Activated gamma-delta T cell treated with anti-CD3 and anti-CD28 coated beads, Interleukin-2, amount 50 U/mL, for 16 hours (primary cell): Measurements from ENCODE around the gene OR13C8.
"Not testable (repeated sequence)": the region's sequence is repeated elsewhere in the genome, so short reads cannot be mapped to it uniquely, and the experiment has no call there.

Experiments
- DNase-seq: peaks from one replicate; pipeline ENCODE4 v3.0.0-alpha.2; 2020; ENCODE audit warnings: low read depth

OR13C8 gene, protein sequence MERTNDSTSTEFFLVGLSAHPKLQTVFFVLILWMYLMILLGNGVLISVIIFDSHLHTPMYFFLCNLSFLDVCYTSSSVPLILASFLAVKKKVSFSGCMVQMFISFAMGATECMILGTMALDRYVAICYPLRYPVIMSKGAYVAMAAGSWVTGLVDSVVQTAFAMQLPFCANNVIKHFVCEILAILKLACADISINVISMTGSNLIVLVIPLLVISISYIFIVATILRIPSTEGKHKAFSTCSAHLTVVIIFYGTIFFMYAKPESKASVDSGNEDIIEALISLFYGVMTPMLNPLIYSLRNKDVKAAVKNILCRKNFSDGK

DNA sequence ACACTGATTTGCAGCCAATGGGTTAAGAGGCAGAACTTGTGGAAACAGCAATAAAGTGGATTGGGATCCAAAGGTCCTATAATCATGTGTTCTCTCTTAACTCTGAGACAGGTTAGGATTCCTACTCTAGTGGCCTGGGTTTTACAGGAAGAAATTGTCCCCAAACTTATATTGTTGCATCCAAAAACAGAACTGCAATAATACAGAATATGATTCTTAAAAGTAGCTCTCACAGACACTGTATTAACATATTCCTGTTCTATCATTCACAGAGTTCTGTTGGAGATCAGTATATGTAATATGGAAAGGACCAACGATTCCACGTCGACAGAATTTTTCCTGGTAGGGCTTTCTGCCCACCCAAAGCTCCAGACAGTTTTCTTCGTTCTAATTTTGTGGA is at the start of gene OR13C8:
Gene OR13C8, plus strand, starts transcription at position 301 of the 400 bp plus-strand sequence. Its CDS starts 0 bp downstream, at position 301.
- no peak for DNase-seq

DNA sequence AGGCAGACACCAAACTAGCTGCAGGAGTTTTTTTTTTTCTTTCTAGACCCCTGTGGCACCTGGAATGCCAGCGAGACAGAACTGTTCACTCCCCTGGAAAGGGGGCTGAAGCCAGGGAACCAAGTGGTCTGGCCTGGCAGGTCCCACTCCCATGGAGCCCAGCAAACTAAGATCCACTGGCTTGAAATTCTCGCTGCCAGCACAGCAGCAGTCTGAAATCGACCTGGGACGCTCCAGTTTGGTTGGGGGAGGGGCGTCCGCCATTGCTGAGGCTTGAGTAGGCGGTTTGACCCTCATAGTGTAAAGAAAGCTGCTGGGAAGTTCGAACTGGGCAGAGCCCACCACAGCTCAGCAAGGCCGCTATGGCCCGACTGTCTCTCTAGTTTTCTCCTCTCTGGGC is 48.7 kb upstream of the OR13C8 start:
- DNase-seq = not testable (repeated sequence)

GRCh38 chr9:104527109-104527508 is 41.9 kb upstream of the OR13C8 start, which contains the start of gene OR13C4:
Gene OR13C4, minus strand, starts transcription at chr9:104527209. Its CDS starts 0 bp downstream, at chr9:104527209.
- DNase-seq = no peak

DNA sequence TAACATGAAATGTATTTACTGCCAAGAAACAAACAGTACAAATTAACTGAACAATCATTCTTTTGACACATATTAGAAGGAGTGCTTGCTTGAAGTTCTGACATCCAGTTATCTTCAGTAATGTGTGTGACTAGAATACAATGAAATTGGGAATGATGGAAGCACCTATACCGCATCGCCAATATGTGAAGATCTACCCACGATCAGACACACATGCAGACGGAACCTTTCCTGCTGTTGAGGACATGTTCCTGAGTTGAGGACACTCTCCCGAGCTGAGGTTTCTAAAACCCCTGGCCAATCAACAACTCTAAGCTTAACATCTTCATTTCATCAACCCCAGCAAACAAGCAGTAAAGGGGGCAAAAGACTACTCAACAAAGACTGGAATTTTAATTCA is 32.2 kb upstream of the OR13C8 start, which contains the start of gene OR13C3:
Gene OR13C3, minus strand, starts transcription at position 101 of the 400 bp plus-strand sequence. CDS start 133 bp downstream, outside the sequence.
- no peak for DNase-seq

DNA sequence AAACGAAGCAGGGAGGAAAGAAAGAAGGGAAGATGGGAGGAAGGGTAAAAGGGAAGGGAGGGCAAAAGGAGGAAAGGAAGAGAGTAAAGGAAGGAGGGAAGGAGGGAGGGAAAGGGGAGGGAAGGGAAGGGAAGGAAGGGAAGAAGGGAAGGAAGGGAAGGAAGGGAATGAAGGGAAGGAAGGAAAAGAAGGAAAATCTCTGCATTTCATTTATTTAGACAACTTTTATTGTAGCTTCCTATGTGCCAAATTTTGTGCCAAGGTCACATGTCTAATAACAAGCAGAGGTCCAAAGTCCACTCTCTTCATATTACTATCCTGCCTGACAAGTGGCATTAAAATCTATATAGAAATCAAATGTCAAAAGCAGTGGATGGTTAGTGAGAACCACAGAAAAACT is 29.7 kb upstream of the OR13C8 start:
- no peak for DNase-seq

GRCh38 chr9:104544644-104545043 is 24.3 kb upstream of the OR13C8 start:
- no peak for DNase-seq

- no peak for DNase-seq
Observed at GRCh38 chr9:104553261-104553660, 15.7 kb upstream of the OR13C8 start.

DNA sequence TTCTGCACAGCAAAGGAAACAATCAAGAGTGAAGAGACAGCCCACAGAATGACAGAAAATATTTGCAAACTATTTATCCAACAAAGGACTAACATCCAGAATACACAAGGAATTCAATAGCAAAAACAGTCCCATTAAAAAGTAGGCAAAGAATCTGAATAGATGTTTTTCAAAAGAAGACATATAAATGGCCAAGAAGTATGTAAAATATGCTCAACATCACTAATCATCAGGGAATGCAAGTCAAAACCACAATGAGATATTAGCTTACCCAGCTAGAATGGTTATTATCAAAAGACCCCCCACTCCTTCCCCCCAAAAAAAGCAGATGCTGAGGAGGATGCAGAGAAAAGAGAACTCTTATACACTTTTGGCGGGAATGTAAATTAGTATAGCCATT is 13.4 kb upstream of the OR13C8 start:
- no peak for DNase-seq

DNA sequence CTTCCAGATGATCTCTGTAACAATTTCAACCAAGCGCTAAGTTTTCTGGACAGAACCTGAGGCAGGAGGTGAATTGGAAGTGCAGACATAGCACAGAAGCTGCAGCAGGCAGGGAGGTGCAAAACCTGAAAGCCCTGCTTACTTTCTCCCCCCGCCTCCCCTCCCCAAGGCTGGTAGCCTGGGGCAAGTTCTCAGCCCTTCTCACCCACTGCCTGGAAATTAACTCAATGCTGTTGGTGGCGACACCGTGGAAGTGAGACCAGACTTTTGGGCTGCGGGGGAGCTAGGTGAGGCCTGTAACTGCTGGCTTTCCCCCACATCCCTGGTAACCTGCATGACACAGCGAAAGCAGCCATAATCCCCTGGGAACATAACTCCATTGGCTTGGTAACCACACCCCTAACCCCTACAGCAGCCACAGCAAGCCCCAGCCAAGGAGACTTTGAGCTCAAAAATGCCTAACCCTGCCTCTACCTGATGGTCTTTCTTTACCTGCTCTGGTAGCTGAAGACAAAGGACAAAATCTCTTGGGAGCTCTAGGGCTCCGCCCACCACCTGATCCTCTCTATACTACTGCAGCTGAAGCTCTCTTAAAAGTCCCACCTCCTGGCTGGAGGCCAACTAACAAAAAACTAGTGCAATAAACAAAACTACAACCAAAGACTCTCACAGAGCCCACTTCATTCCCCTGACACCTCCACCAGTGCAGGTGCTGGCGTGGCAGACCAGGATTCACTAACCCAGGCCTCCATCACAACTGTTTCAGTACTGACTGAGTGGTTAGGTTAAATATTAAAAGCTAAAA is 11.9 kb upstream of the OR13C8 start:
- no peak for DNase-seq

- no peak for DNase-seq
Observed at GRCh38 chr9:104564358-104564757, 4.6 kb upstream of the OR13C8 start.

GRCh38 chr9:104572612-104573011 is 3.6 kb downstream of the OR13C8 start:
- no peak for DNase-seq

- no peak for DNase-seq
Observed at GRCh38 chr9:104575456-104575855, 6.5 kb downstream of the OR13C8 start.

GRCh38 chr9:104577263-104577662 is 8.3 kb downstream of the OR13C8 start:
- DNase-seq = no peak

GRCh38 chr9:104580562-104580961 is 11.6 kb downstream of the OR13C8 start:
- no peak for DNase-seq

DNA sequence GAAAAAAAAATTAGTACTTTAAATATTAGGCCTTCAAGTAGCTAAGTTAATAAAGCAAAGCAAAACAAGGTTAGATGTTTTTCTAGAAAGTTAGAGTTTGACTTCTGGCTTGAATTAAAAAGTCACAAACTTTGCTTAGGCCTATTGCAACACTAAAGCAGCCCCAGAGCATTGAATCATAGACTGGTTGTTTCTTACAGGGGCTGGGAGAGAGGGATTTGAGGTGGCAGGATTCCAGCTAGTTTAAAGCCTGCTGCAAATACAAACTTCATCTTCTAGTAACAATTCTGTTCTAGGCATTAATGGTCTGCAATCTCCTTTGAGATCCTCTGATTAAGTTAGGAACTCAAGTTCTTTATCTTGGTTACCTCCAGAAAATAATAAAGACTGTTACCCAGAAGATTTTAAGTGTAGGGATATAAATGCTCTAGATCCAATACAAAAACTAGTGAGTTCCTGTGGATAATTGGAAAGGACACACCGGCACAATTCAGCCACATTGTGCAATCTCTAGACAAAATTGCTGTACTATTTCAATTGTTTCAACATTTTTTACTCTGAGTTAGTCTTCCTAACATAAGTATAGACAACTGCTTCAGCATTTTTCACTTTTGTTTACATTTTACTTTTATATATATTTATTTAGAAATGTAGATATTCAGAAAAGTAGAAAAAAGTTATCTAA is 17.7 kb downstream of the OR13C8 start:
- DNase-seq = no peak

GRCh38 chr9:104589626-104590025 is 20.7 kb downstream of the OR13C8 start:
- no peak for DNase-seq

GRCh38 chr9:104598749-104599148 is 29.8 kb downstream of the OR13C8 start:
- not testable (repeated sequence) for DNase-seq

- DNase-seq = not testable (repeated sequence)
Observed at GRCh38 chr9:104599313-104599712, 30.3 kb downstream of the OR13C8 start, which contains the start of gene OR13C5. Gene OR13C5, minus strand, starts transcription at chr9:104599413. Its CDS starts 0 bp downstream, at chr9:104599413.

GRCh38 chr9:104604801-104605200 is 35.8 kb downstream of the OR13C8 start:
- DNase-seq = no peak

DNA sequence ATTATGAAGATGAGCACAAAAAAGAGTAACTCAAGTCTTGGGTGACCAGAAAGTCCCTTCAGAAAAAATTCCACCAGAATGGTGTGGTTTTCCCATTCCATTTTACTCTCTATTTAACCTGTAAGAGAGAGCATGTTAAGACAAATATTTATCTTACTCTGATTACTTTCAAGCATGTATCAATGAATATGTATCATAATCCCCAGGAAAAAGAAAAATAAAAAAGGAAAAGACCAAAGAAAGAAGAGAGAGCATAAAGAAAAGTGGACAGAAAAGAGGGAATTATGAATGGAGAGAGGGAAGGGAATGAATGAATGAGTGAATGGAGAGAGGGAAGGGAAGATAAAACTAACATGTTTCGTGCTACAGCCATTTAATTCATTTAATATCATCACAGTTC is 36.6 kb downstream of the OR13C8 start, which contains the start of gene OR13C2:
Gene OR13C2, minus strand, starts transcription at position 101 of the 400 bp plus-strand sequence. Its CDS starts 0 bp downstream, at position 101.
- DNase-seq = not testable (repeated sequence)

DNA sequence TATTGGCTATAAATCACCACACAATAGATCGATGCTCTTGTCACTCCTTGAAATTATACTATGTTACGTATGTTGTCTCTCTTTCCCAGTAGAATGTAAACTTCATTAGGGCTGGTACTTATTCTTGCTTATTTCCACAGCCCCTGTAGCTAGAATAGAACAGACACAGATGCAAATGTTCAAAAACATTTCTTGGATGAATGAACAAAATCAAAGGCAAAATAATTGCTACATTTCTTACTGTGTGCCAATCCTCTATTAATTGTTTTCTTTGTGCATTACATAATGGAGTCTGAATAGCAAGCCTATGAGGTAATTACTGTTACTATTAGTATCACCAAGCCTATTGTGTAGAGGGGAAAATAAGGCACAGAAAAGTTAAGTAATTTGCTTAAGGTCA is 37.2 kb downstream of the OR13C8 start:
- DNase-seq = no peak

DNA sequence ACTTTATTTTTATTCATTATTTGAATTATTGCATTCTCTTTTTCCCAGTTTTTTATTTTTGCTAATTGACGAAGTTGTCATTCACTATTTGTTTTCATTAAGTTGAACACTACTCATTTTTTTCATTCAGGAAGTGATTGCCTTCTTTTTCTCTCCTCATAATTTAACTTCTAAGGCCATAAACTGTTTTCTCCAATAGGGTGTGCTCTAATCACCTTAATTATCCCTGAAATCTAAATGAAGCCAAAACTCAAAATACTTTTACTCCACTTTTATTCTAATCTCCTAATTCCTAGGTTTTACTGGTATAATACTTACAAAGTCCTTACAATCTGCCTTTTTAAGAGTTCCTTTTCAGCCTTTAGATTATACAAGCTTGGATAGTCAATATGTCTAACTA is 39.4 kb downstream of the OR13C8 start:
- DNase-seq = no peak
